Right forelimb (tissue), 1 donor: ENCODE measurements around the gene FCHO2.
"Not testable (repeated sequence)": the region's sequence is repeated elsewhere in the genome, so short reads cannot be mapped to it uniquely, and the experiment has no call there.

Experiments used
- DNase-seq: peaks from one replicate; pipeline ENCODE4 v3.0.0-alpha.2; 2018

The FCHO2 gene, protein sequence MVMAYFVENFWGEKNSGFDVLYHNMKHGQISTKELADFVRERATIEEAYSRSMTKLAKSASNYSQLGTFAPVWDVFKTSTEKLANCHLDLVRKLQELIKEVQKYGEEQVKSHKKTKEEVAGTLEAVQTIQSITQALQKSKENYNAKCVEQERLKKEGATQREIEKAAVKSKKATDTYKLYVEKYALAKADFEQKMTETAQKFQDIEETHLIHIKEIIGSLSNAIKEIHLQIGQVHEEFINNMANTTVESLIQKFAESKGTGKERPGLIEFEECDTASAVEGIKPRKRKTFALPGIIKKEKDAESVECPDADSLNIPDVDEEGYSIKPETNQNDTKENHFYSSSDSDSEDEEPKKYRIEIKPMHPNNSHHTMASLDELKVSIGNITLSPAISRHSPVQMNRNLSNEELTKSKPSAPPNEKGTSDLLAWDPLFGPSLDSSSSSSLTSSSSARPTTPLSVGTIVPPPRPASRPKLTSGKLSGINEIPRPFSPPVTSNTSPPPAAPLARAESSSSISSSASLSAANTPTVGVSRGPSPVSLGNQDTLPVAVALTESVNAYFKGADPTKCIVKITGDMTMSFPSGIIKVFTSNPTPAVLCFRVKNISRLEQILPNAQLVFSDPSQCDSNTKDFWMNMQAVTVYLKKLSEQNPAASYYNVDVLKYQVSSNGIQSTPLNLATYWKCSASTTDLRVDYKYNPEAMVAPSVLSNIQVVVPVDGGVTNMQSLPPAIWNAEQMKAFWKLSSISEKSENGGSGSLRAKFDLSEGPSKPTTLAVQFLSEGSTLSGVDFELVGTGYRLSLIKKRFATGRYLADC

DNA sequence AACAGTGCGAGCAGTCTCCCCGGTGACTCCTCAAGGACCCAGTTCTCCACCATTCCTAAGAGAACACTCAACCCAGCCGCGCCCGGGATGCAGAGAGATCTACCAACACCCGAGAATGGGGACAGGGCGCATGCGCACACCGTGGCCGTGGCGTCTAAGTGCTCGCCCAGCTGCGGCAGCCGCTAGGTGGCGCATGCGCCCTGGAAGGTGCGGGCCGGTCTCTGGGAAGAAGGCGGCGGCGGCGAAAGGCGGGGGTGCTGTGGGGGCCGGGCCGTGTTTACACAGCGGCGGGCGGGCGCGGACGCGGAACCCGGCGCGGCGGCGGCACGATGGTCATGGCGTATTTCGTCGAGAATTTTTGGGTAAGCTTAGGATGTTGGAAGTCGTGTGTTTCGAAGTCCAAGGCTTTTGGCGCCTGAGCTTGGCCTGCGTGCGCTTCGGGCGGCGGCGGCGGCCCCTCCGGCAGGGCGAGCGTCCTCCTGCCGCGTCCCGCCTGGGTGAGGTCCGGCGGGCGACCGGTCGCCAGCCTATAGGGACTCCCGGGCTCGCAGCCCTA lies at the start of gene FCHO2:
Gene FCHO2, plus strand, starts transcription at position 274 of the 556 bp plus-strand sequence. Its CDS starts 56 bp downstream, at position 330.
- DNase-seq = peak; percentile 99

GRCh38 chr5:72906806-72907205 lies 49.0 kb upstream of the FCHO2 start:
- DNase-seq = no peak

DNA sequence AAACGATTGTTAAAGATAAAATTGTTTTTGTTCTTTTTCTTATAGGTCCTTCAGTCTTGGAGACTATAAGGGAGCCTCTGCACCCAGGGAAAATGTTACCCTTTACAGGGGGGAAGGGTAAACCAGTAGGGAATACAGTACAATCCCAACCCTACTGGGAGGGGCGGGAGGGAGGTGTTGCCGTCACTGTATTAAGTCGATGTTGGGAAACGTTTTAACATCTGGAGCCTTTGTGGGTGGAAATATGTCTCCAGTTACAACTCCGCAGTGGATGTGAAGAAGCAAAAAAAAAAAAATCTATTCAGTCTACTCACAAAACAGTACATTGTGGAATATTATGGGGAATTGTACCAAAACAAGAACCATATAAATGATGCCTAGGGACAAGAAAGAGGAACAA lies 47.2 kb upstream of the FCHO2 start:
- DNase-seq = no peak

DNA sequence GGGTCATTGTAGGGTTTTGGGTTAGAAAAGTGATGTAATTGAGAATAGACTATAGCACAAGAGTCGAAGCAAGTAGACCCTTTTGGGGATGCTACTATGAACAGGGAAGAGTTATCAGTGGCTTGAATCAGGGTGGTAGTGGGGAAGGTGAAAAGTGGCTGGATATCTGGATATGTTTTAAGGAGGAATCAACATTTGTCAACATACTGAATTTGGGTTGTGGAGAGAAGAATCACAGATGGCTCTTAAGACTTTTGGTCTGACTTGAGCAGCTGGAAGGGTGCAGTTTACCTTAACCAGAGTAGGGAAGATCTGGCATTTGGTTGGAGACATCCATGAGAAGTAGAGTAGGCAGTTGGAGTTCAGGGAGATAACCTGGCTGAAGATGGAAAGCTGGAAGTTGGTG lies 38.5 kb upstream of the FCHO2 start:
- no peak for DNase-seq

GRCh38 chr5:72920690-72921502 lies 34.9 kb upstream of the FCHO2 start:
- DNase-seq = no peak

DNA sequence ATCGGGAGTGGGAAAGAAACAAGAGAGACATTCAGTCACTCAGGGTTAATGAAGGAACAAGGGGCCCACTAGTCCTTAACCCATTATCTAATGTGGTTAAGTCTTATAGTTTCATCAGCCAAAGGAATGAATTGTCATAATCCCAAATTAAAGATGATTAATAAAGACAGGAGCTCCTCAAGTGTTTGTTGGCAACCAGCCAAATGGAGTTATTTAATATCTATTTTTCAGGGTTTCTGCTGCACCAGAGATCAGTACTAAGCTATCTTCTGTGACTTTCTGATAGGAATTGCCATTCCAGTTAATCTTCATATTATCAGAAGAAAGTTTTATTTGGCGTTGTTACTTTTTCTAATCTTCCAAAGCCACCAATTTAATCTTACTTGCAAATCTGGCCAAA lies 34.0 kb upstream of the FCHO2 start:
- DNase-seq = no peak

DNA sequence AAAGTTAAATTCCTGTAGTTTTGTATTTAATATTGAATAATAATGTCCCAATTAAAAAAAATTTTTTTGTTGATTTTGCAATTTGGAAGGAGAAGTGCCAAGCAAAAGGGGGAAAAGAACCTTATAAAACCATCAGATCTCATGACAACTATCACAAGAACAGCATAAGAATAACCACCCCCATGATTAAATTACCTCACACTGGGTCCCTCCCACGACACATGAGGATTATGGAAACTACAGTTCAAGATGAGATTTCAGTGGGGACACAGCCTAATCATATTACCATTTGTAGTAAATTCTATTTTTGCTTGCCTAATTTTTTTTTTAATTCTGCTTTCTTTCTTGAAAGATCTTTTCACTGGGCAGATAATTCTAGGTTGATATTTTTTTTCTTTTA lies 33.4 kb upstream of the FCHO2 start:
- no peak for DNase-seq

DNA sequence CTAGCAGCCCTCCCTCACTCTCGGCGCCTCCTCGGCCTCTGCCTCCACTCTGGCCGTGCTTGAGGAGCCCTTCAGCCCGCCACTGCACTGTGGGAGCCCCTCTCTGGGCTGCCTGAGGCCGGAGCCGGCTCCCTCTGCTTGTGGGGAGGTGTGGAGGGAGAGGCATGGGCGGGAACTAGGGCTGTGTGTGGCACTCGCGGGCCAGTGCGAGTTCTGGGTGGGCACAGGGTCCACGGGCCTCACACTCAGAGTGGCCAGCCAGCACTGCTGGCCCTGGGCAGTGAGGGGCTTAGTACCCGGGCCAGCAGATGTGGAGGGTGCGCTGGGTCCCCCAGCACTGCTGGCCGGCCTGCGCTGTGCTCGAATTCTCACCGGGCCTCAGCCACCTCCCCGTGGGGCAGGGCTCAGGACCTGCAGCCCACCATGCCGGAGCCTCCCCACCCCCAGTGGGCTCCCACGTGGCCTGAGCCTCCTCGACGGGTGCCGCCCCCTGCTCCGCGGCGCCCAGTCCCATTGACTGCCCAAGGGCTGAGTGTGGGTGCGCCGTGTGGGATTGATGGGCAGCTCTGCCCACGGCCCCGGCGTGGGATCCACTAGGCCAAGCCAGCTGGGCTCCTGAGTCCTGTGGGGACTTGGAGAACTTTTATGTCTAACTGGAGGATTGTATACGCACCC lies 30.4 kb upstream of the FCHO2 start:
- no peak for DNase-seq

GRCh38 chr5:72932686-72933085 lies 23.2 kb upstream of the FCHO2 start:
- not testable (repeated sequence) for DNase-seq

DNA sequence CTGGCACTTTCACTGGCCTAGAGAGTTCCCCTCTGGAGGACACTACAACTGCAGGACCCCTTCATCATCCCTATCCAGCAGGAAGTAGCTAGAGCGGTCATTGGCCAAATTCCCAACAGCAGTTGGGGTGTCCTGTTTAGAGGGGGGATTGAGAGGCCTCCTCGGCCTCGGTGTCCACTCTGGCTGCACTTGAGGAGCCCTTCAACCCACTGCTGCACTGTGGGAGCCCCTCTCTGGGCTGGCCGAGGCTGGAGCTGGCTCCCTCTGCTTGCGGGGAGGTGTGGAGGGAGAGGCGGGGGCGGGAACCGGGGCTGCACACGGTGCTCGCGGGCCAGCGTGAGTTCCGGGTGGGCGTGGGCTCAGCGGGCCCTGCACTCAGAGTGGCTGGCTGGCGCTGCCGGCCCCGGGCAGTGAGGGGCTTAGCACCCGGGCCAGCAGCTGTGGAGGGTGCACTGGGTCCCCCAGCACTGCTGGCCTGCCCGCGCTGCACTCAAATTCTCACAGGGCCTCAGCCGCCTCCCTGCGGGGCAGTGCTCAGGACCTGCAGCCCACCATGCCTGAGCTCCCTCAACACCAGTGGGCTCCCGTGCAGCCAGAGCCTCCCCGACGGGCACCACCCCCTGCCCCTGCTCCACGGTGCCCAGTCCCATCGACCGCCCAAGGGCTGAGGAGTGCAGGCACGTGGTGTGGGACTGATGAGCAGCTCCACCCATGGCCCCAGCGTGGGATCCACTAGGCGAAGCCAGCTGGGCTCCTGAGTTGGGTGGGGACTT lies 20.7 kb upstream of the FCHO2 start:
- DNase-seq = not testable (repeated sequence)

GRCh38 chr5:72936893-72937292 lies 18.9 kb upstream of the FCHO2 start:
- DNase-seq = no peak

DNA sequence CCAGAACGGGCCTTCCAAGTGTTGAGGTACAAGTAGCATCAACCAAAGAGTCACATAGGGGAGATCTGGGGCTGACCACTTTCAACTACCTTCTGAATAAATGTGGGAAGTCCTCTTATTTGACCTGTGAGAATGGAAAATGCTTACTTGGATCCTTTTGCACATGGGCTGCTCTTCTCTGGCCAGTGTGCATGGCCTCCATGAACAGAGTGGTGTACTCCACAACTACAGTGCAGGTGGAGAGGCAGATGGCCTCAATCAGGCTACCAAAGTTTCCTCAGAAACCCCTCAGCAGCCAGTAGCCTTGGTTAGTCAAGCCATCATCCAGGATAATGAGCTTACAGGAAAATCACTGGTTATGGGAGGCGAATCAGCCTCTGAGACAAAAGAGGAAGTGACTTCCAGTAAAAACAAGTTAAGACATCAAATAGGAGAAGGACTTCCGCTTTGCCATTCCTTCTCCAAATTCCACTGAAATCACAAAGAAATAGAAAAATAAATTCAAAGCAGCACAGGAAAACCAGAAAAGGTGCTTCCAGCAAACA lies 18.3 kb upstream of the FCHO2 start:
- no peak for DNase-seq

GRCh38 chr5:72938206-72938605 lies 17.6 kb upstream of the FCHO2 start:
- no peak for DNase-seq

DNA sequence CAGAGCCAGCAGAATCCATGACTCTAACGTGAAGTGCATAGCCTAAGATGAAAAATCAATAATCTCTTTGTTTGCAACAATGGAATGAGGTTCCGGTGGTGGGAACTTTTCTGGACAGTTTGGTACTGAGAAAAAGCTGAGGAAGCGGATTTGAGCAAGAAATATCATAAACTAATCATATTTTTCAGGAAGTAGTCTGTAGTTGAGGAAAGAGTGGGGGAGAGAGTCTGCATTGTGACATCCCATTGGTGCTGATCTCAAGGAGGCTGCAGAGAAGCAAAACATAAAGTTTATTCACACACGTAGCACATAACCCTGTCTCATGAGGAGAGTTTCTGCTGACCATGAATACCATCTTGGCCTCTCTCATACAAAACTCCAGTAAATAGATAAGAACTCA lies 15.8 kb upstream of the FCHO2 start:
- no peak for DNase-seq

DNA sequence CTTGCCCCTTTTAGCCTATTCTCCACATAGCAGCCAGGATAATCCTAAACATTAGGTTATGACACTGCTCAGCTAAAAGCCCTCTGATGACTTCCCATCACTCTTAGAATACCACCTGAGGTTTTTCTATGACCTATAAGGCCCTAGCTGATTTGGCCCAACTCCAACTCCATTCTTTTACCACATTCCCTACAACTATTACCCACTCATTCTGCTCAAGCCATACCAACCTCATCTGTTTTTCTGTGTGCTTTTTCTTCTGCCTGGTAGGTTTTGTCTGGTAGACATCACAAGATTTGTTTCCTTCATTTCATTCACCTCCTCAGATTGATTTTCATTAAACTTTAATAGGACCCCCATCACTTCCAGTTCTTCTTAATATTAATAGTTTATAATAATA lies 12.5 kb upstream of the FCHO2 start:
- no peak for DNase-seq

DNA sequence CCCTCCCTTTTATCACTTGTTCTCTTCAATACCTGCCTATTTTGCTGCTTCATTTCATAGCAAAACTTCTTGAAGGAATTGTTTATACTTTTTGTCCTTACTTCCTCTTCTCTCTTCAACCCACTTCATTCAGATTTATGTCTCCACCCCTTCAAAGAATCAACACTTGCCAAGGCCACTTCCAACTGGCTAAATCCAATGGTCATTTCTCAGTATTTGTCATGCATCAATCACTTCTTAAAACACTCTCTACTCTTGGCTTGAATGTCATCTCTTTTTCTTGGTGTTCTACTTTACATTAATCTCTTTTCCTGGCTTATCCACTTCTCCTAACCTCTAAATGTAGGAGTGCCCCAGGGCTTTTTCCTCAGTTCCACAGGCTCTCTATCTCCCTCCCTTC lies 8.3 kb upstream of the FCHO2 start:
- DNase-seq = no peak

- DNase-seq = no peak
Measured at GRCh38 chr5:72949481-72949880, 6.4 kb upstream of the FCHO2 start.

DNA sequence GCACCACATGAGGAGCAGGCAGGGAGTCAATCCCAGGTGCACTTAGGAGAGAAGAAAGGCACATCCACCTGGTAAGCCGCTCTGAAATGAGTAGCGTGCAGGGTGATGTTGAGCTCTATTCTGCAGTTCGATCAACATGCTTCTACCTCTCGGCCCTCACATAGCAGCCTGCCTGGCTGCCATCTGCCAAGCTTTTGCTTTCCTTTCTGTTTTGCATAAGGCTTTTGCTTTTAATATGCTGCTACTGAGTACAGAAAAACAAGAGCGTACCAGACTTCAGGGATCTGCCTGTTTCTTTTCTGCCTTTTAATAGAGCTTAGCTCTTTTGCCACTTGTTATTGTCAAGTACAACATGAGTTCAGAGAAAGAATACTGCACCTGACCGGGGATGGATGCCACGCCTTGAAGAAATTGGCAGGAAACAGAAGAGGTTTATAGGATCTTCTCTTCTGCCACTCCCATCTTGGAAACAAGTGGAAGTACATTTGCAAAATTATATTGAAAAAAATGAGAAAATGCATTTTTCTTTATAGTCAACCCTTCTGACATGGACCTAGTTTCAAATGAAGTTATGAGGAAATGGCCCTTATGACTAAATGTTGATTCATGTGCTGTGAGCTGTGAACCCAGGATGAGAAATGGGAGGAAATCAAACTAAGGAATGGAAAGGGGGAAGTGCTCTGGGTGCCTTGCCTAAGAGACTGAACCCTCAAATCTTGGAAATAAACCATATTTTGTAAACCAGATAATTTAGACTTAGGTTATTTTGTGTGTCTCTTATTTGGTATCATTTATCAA lies 4.0 kb upstream of the FCHO2 start:
- no peak for DNase-seq

DNA sequence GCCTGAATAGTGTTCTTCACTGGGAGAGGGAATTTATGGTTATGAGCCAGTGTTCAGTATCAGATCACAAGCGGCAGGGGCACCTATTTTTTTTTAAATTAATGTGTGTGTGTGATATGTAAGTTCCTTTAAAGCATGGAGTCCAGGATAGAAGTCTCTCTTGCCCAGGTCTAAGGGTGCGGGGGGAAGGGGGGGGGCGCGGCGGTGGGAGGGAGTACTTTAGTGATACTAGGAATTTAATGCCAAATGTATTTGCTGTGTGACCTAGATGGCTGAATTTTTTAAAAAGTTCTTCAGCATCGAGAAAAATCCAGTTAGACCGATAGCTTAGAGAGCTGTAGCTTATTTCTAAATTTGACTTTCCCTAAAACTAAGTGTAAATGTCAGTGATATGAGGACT lies 1.5 kb upstream of the FCHO2 start:
- no peak for DNase-seq

DNA sequence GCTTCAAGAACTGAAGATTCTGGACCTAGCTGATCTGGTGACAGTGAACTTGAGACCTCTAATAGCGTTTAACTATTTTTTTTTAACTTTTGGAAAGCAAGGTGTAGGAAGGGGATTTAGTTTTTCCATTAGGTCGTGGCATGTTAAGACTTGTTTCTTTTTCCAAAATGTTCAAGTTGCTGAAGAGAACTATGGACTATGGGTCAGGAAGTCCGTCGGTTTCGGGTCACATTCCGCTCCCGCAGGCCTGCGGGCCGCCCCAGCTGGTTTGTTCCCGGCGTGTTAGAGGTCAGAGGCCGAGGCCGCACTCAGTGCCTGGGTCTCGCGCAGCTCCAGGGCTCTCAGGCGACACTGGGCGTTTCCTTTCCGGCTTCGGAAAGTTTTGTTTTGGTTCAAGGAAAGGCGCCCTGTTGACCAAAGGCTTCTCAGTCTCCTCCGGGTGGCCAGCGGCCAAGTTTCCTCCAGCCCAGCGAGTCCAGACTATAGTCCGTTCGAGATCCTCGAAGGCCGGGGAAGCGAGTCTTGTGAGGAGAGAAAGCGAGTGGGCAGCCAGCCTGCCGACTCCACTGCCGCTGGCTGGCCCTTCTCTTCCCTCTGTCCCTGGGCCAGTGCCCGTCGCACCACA lies 586 bp upstream of the FCHO2 start:
- no peak for DNase-seq
